Tibial artery (tissue), 4 donors: Measurements from ENCODE around the gene KRTAP10-2.

Experiments used
- DNase-seq, 2 donors: peaks; one replicate each; pipeline ENCODE4 v3.0.0-alpha.2; 2019
- H3K27ac ChIP-seq, 2 donors: fragments of 200-600 bp; sonication (generic) in 1 of 2; 1 replicate in 1 of 2; 2 replicates in 1 of 2; pipeline ENCODE4 v1.5.1; 2018 to 2019; ENCODE audit warnings: mild to moderate bottlenecking in 1 of 2
- H3K27me3 ChIP-seq, 2 donors: fragments of 200-600 bp; sonication (generic) in 1 of 2; one replicate each; pipeline versions ENCODE4 v1.5.1 to v1.6.0; 2016 to 2019
- H3K36me3 ChIP-seq, 3 donors: fragments of 200-600 bp; sonication (generic) in 2 of 3; one replicate each; pipeline ENCODE4 v1.5.1; 2016 to 2019; ENCODE audit warnings: mild to moderate bottlenecking in 2 of 3
- H3K4me1 ChIP-seq, 4 donors: fragments of 200-600 bp; sonication (generic) in 2 of 4; 1 replicate in 3 of 4; 2 replicates in 1 of 4; pipeline ENCODE4 v1.5.1; 2016 to 2019
- H3K4me3 ChIP-seq, 2 donors: fragments of 200-600 bp; sonication (generic) in 1 of 2; 1 replicate in 1 of 2; 2 replicates in 1 of 2; pipeline ENCODE4 v1.5.1; 2018 to 2019; ENCODE audit warnings: mild to moderate bottlenecking in 2 of 2
- H3K9me3 ChIP-seq, 3 donors: fragments of 200-600 bp; sonication (generic) in 1 of 3; one replicate each; pipeline ENCODE4 v1.5.1; 2016 to 2019
- intact Hi-C: fragments of 100-400 bp; cut with DNase I; formaldehyde crosslinking; loops from one replicate; pipeline ENCODE4 v1.15.0; 2023; ENCODE audit warnings: low total_unique reads
- TF ChIP-seq, protein P1 (sequence below), 2 experiments: fragments of 200-600 bp in 1 of 2; fragments of 450-650 bp in 1 of 2; IDR thresholded peaks; one replicate each; pipeline ENCODE4 v1.5.1; 2017 to 2019; ENCODE audit warnings: antibody characterized with exemption in 2 of 2, mild to moderate bottlenecking in 1 of 2, moderate library complexity in 1 of 2

Gene KRTAP10-2

DNA sequence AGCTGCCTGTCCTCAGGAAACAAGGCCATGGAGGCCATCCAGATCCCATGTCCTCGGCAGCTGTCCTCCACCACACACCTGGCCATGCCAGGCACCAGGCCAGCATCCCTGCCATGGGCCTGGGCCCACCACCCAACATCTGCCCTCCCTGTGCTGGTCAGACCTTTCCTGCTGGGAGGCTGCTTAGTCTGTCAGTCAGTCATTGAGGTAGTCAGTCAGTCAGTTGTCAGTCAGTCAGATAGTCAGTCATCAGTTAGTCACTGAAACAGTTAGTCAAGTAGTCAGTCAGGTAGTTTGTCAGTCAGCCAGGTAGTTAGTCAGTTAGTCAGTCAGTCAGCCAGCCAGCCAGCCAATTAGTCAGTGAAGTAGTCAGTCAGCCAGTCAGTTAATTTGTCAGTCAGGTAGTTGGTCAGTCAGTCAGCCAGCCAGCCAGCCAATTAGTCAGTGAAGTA is 28.5 kb downstream of the KRTAP10-2 start:
- Histone ChIP-seq H3K27ac (no peak overlapping the region), H3K4me3 (no peak overlapping the region), H3K36me3 (no peaks in the 10 kb centered on the region), H3K9me3 (no peaks in the 10 kb centered on the region), H3K27me3 (peaks cover 0 to 28% of the 10 kb centered on the region in 2 donors), H3K4me1 (no peaks in the 10 kb centered on the region)
- TF ChIP-seq, protein P1, sequence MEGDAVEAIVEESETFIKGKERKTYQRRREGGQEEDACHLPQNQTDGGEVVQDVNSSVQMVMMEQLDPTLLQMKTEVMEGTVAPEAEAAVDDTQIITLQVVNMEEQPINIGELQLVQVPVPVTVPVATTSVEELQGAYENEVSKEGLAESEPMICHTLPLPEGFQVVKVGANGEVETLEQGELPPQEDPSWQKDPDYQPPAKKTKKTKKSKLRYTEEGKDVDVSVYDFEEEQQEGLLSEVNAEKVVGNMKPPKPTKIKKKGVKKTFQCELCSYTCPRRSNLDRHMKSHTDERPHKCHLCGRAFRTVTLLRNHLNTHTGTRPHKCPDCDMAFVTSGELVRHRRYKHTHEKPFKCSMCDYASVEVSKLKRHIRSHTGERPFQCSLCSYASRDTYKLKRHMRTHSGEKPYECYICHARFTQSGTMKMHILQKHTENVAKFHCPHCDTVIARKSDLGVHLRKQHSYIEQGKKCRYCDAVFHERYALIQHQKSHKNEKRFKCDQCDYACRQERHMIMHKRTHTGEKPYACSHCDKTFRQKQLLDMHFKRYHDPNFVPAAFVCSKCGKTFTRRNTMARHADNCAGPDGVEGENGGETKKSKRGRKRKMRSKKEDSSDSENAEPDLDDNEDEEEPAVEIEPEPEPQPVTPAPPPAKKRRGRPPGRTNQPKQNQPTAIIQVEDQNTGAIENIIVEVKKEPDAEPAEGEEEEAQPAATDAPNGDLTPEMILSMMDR (IDR thresholded peaks at IDR 0.05), result no peak
- peak; percentile 7 to 47 for DNase-seq
- intact Hi-C loops, result no loop called here

DNA sequence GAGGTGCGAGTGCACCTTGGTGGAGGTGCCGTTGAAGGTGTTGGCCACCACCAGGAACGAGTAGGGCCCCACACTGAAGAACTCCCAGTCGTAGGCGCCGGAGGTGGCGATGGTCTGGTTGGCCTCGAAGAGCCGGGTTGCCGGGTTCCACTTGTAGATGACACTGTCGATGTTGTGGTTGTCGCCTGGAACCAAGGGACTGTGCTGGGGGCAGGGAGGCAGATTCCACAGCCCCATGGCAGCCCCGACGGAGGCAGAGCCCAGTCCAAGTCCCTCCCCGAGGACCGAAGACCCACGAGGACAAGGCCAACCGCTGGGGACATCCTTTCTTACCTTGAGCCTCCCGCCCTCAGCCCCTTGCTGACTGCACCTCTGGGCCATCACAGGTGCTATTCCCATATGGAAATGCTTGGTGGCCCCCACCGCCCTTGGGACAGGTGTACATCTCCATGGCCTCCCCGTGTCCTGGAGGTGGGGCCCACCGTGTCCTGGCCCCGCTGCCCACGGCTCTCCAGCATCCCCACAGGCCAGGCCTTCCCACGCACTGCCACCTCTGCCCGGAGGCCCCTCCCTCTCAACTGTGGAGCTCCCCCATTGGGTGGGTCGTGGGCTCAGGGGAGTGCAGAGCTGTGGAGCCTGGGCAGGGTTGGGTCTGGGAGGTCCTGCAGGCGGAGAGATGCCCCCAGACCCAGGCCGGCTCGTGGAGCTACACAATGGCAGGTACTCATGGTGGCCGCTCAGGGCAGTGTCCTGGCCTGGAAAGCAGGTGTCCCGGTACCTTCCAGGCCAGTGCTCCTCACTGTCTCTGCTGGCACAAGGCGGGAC is 29.2 kb downstream of the KRTAP10-2 start:
- no peak overlapping the region for H3K27ac ChIP-seq
- TF ChIP-seq, protein P1 (IDR thresholded peaks at IDR 0.05), result no peak
- H3K4me3 ChIP-seq, result no peak overlapping the region
- no peaks in the 10 kb centered on the region for H3K9me3 ChIP-seq
- no peaks in the 10 kb centered on the region for H3K36me3 ChIP-seq
- intact Hi-C loops, result no loop called here
- peak; percentile 14 to 55 for DNase-seq
- no peaks in the 10 kb centered on the region for H3K4me1 ChIP-seq
- H3K27me3 ChIP-seq, result peaks cover 0 to 28% of the 10 kb centered on the region in 2 donors

DNA sequence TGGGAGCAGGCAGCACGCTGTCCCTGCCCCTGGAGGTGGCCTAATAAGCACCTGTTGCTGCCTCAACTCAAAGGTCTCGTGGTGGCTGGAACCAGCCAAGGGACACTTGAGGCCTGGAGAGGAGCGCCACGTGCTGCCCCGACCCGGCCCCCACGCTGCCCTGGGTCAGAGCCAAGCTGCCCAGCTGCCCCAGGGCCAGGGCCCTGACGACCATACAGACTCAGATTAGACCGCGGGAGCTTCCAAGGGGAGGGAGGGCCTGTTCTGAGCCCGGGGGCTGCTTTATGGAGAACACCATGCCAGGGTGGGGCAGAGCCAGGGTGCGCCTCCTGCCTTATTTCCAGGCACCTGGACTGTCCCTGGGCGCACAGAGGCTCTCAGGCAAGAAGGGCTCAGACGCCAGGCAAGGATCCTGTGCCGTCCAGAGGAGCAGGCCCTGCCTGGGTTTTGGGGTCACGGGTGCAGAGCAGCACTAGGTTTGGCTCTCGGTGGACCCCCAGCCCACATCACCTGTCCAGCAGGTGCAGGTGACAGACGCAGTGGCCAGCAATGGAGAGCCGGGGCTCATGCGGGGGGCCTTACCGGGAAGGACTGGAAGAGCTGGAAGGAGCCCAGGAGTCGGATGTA is 29.9 kb downstream of the KRTAP10-2 start:
- Histone ChIP-seq H3K4me3 (no peak overlapping the region), H3K27me3 (peaks cover 0 to 28% of the 10 kb centered on the region in 2 donors), H3K4me1 (no peaks in the 10 kb centered on the region), H3K9me3 (no peaks in the 10 kb centered on the region), H3K27ac (no peak overlapping the region), H3K36me3 (no peaks in the 10 kb centered on the region)
- intact Hi-C loops, result no loop called here
- TF ChIP-seq, protein P1 (IDR thresholded peaks at IDR 0.05), result no peak
- peak; percentile 6 to 52 for DNase-seq

DNA sequence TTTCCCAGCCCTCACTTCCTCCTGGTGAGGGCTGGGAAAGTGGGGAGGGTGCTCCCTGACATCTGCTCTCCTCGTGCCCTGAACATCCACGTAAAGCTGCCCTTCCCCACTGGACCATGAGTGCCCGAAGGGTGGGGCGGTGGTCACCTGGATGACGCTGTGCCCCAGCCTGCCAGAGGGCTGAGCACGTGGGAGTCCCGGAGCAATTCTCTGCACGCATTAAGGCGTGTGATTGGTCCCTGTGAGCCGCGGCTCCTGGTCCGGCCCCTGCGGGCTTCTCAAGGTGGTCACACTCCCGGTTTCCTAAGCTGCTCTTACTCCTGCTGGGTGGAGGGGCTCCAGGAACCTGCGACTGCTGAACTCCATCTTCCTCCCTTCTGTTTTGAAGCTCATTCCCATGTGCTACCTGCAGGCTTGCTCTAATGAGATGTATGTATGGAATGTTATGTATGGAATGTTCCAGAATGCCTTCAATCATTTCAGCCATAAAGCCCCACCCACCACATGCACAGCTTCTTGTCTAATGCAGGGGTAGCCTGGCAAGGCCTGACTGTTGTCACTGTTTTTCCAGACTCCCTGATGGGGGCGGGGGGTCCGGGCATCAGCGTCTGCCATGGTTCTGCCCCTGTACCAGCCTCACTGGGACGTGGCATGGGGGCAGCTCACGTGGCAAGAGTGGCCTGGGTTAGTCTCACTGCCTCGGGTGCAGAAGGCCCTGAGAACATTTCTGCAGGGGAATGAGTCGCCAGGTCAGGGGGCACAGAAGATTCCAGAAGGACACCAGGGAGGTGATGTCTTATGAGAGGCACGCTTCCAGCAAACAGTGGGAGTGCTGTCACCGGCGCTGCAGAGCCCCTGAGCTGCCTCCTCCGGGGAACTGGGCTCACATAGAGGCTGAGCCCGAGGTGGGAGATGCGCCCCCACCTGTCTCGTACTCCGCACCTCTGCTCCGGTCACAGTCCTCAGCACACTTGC is 30.7 kb downstream of the KRTAP10-2 start:
- intact Hi-C loops, result no loop called here
- DNase-seq, result peak; percentile 14 to 39
- Histone ChIP-seq H3K4me3 (no peak overlapping the region), H3K9me3 (no peaks in the 10 kb centered on the region), H3K4me1 (no peaks in the 10 kb centered on the region), H3K27me3 (peaks cover 0 to 28% of the 10 kb centered on the region in 2 donors), H3K36me3 (no peaks in the 10 kb centered on the region), H3K27ac (no peak overlapping the region)
- TF ChIP-seq, protein P1 (IDR thresholded peaks at IDR 0.05), result no peak
